Activated CD8-positive, alpha-beta memory T cell treated with anti-CD3 and anti-CD28 coated beads, Interleukin-2, amount 50 U/mL, for 4 hours (primary cell): ENCODE data around the gene DLGAP4.
A peak's percentile ranks its signal among the peaks of the same experiment; 100 is the strongest.

Source experiments
- DNase-seq: peaks from one replicate; pipeline ENCODE4 v3.0.0-alpha.2; 2020

Gene DLGAP4

DNA sequence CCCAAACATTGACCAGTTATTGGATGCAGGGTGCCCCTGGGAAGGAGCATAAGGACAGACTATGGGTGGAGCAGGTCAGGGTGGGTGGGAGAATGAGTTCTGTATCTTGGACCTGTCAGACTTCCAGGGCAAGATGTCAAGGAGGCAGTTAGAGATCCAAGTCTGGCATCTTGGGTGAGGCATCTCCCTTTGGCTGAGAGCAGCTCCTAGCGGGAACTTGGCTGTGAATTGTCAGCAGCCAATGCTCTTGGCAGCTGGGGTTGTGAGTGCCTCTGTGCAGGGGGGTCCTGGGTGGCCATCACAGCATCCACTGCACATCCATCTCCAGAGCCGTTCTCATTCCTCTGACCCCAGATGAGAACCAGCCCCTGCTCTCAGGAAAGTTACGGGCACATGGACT, 118.2 kb downstream of the DLGAP4 start:
- no peak for DNase-seq

DNA sequence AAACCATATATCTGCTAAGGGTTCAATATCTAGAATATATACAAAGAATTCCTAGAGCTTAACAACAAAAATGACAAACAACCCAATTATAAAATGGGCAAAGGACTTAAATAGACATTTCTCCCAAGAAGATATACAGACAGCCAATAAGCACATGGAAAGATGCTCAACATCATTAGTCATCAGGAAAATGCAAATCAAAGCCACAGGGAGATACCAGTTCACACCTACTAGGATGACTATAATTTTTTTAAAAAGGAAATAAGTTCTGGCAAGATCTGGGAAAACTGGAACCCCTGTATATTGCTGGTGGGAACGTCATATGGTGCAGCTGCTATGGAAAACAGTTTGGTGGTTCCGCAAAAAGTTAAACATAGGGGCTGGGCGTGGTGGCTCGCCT, 119.0 kb downstream of the DLGAP4 start:
- DNase-seq = no peak

DNA sequence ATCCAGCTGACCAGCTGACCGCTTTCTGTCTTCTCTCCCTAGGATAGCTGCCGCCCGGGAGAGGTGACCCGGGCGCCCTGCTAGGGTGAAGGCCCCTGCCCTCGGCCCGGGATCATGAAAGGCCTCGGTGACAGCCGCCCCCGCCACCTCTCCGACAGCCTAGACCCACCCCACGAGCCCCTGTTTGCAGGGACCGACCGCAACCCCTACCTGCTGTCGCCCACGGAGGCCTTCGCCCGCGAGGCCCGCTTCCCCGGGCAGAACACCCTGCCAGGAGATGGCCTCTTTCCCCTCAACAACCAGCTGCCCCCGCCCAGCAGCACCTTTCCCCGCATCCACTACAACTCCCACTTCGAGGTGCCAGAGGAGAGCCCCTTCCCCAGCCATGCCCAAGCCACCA, 125.5 kb downstream of the DLGAP4 start:
- DNase-seq = no peak

- DNase-seq = no peak
Observed at GRCh38 chr20:36432096-36432495, 126.0 kb downstream of the DLGAP4 start.

GRCh38 chr20:36434383-36434782, 128.2 kb downstream of the DLGAP4 start:
- DNase-seq = no peak

GRCh38 chr20:36435124-36435523, 129.0 kb downstream of the DLGAP4 start:
- no peak for DNase-seq

DNA sequence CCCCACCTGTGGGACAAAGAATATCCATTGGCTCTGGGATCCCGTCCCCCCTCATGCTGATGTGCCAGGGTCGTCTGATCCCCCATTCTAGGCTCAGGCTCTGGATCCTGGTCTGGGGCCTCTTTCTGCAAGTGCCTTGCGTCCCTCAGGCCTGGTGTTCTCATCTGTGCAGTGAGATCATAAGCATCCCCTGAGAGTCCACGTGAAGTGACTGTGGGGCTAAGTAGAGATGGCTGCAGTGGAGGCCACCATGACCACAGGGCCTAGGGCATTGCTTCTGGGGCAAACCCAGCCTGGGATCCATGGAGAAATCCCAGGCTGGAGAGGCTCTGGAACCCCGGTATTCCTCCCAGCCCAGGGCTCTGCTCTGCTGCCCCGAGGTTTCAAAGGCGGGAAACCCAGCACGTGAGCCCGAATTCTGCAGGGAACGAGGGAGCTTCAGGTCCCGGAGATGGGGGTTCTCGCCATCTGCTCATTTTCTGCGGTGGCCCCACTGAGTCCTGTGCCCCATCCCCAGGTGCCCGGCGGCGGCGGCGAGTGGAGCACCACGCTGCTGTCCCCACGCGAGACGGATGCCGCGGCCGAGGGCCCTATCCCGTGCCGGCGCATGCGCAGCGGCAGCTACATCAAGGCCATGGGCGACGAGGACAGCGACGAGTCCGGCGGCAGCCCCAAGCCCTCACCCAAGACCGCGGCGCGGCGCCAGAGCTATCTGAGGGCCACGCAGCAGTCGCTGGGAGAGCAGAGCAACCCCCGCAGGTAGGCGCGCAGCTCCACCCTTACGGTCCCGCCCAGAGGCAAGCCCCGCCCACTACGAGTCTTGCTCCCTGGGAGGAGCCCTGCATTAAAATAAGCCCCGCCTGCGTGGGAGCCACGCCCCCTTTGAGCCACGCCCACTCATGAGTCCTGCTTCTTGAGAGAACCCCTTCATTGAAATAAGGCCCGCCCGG, 129.7 kb downstream of the DLGAP4 start:
- peak; percentile 85 for DNase-seq

DNA sequence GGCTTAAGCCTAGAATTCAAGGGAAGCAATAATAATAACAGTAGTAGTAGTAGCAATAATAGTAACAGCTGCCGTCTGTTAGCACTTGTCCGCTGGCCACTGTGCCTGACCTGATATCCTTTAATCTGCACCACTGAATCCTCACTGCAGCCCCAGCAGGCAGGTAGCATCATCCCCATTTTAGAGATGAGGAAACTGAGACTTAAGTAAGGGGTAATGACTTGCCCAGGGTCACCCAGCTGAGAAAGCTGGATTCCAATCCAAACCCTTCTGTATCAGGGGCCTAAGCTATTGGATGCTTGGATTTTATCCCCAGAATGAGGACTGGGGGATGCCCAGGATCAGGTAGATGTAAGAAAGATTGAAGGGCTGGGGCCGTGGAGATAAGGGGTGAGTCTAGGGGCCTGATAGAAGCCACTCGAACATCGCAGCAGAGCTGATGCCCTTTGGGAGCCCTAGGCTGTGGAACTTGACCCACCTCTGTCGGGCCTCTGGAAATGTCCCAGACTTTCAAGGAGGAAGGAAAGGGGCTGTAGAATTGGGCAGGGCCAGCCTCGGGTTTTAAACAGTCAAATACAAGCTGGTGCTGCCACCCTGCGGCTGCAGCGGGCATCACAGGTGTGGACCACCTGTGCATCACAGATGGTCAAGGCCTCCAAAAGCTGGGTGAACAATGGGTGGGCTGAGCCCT, 133.0 kb downstream of the DLGAP4 start:
- DNase-seq = peak; percentile 66

DNA sequence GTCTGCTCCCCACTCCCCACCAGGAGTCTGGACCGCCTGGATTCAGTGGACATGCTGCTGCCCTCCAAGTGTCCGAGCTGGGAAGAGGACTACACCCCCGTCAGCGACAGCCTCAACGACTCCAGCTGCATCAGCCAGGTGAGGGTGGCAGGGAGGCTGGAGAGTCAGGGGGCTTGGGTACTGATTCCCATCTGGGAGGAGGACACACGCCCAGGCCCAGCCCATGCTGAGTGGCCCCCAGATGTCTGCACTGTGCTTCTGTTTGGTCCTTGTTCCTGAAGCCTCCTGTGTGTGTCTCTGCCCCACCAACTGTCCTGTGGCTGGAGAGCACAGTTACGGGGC, 133.6 kb downstream of the DLGAP4 start:
- DNase-seq = no peak

- no peak for DNase-seq
Observed at GRCh38 chr20:36440370-36441026, 134.4 kb downstream of the DLGAP4 start.

- no peak for DNase-seq
Observed at GRCh38 chr20:36441027-36441414, 134.9 kb downstream of the DLGAP4 start.

GRCh38 chr20:36441416-36441815, 135.3 kb downstream of the DLGAP4 start:
- DNase-seq = no peak

- DNase-seq = no peak
Observed at GRCh38 chr20:36445847-36446246, 139.7 kb downstream of the DLGAP4 start.

DNA sequence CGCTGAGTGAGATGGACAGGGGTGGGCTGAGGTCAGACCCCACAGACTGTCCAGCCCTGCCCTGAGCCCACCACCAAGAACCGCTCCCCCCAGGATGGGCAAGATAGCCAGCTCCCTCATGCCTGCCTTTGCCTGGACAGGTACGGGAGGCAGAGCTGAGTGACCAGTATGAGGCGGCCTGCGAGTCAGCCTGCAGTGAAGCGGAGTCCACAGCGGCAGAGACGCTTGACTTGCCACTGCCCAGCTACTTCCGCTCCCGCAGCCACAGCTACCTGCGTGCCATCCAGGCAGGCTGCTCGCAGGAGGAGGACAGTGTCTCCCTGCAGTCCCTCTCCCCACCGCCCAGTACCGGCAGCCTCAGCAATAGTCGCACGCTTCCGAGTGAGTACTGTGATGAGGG, 140.4 kb downstream of the DLGAP4 start:
- DNase-seq = no peak

DNA sequence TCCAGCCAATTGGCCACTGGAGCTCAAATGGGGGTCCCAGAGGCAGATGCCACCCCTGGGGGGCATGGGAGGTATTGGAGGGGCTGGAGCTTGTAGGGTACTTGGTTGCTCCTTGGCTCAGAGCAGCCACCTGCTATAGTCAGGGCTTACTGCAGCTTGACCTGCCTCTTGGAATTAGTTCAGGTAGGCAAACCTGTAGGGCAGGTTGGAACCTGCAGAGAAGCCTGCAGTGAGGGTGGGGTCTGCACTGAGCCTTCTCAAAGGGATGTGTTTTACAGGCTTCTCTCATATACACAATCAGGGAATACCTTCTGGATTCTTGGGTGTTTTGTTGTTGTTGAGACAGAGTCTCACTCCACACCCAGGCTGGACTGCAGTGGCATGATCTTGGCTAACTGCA, 141.0 kb downstream of the DLGAP4 start:
- DNase-seq = no peak

- no peak for DNase-seq
Observed at GRCh38 chr20:36449663-36450062, 143.5 kb downstream of the DLGAP4 start.

GRCh38 chr20:36454332-36454697, 148.2 kb downstream of the DLGAP4 start:
- no peak for DNase-seq

GRCh38 chr20:36454698-36455427, 148.7 kb downstream of the DLGAP4 start:
- no peak for DNase-seq

GRCh38 chr20:36455972-36456625, 150.0 kb downstream of the DLGAP4 start:
- no peak for DNase-seq

DNA sequence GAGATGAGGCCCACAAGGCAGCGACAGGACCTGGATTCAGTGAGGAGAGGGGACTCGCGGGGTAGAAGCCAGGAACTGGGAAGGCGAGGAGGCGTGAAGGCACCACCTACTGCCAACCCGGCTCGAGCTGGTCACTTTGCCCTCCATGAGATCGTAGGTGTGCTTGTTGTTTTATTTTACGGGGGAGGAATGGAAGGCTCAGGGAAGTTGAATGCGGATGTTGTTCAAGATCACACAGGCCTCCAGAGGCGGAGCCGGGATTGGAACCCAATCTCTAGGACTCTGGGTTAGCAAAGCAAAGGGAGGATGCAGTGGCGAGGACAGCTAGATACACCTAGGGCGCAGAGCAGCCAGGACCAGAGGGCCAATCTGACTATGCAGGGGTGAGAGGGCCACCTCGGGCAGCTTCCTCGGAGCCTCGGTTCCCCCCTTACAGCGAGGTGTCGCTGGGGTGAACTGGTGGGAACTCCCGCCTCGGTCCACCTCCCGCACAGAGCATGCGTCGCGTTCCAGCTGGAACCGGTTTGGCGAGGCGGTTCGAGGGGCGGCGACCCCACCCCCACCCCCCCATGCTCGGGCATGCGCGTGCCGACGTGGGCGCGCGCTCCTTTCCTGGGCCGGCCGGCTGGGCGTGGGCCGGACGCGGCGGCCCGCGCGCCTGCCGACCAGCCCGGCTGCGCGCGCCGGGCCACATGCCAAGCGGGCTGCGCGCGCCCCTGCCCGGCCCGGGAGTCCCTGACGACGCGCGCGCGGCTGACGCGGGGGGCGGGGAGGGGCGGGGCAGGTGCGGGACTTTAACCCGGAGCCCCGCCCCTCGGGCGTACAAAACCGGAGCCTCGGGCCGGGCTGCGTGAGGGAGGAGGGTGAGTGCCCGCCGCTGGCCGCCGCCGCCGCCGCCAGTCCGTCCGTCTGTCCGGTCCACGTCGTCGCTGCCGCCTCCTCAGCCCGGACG, 154.8 kb downstream of the DLGAP4 start:
- peak; percentile 89 for DNase-seq
